Psoas muscle (tissue), 8 donors: ENCODE data around the gene ADGRD2. TPM values are rescaled to one million over a fixed set of nuclear protein-coding genes. Genes with fewer than 3 reads are reported as not detected.

ENCODE experiments used
- ATAC-seq, 4 donors: fragments of 200-7000 bp; cut with Tn5 transposase; one replicate each; pipeline ENCODE4 v1.9.1; 2020; ENCODE audit warnings: moderate library complexity in 3 of 4, mild to moderate bottlenecking in 2 of 4
- DNase-seq, 2 donors: peaks; one replicate each; pipeline ENCODE4 v3.0.0-alpha.2; 2020
- H3K27ac ChIP-seq: fragments of 200-600 bp; one replicate; pipeline ENCODE4 v1.8.0; 2022
- H3K27me3 ChIP-seq, 3 donors: fragments of 200-600 bp in 1 of 3; one replicate each; pipeline versions ENCODE4 v1.6.1 to v1.8.0; 2013 to 2022; ENCODE audit warnings: low read length in 2 of 3, mild to moderate bottlenecking in 2 of 3, moderate library complexity in 1 of 3; ENCODE audit not compliant: insufficient read depth in 3 of 3
- H3K36me3 ChIP-seq, 2 donors: fragments of 200-600 bp in 1 of 2; one replicate each; pipeline versions ENCODE4 v1.6.1 to v1.8.0; 2013 to 2022; ENCODE audit warnings: low read depth in 1 of 2, mild to moderate bottlenecking in 1 of 2, moderate library complexity in 1 of 2; ENCODE audit not compliant: insufficient read depth in 1 of 2
- H3K4me1 ChIP-seq: fragments of 200-600 bp; one replicate; pipeline ENCODE4 v1.8.0; 2022
- H3K4me3 ChIP-seq: fragments of 200-600 bp; one replicate; pipeline ENCODE4 v1.8.0; 2022; ENCODE audit warnings: mild to moderate bottlenecking
- H3K9me3 ChIP-seq: fragments of 200-600 bp; one replicate; pipeline ENCODE4 v1.8.0; 2022
- CTCF ChIP-seq: fragments of 200-600 bp; IDR thresholded peaks from one replicate; pipeline ENCODE4 v1.8.0; 2022; ENCODE audit warnings: antibody characterized with exemption
- WGBS, 3 donors: extraction: QIAGEN DNeasy Blood & Tissue Kit; methylation state at CpG; one replicate each; pipeline versions ENCODE4 v1.1.6 to v1.1.7; 2013; 5-methylcytosine and 5-hydroxymethylcytosine counted together
- intact Hi-C, 2 donors: fragments of 100-400 bp; cut with DNase I; formaldehyde crosslinking; loops; one replicate each; pipeline versions ENCODE4 v1.11.0 to v1.14.2; 2022
- polyA plus RNA-seq, 3 donors: library from polyadenylated mRNA; stranded (reverse); fragments of 200-250 nt; gene quantifications; one replicate each; pipeline ENCODE4 v1.2.3, GENCODE V29; 2013
- total RNA-seq, 4 donors: library from RNA; stranded (reverse); fragmentation: NEBNext Ultra II Directional in 2 of 4; extraction: Animal tissue kit (Norgen Biotek cat#: 25700) in 2 of 4; gene quantifications; one replicate each; pipeline versions ENCODE4 v1.2.1 to v1.2.4, GENCODE V29; 2021 to 2023
- donor health status: healthy with polysubstance abuse.
- donor health status: DM: no; HTN: no; CAD: no; lungs with moderate emphysema.
- donor health status: Bipolar disorder and iron deficiency.
- donor health status: healthy.
- donor health status: DM: yes; HTN: yes; CAD: no.
- donor health status: DM: no; HTN: no; CAD: no.
- donor health status: DM: no; HTN: no; CAD: no.
- donor health status: DM: yes; HTN: yes; CAD: no.

The ADGRD2 gene
- total and polyA plus RNA-seq, 7 donors = not detected

- Histone ChIP-seq H3K27me3 (peaks cover 0 to 78% (median 31%) of the 10 kb centered on the region in 3 donors), H3K27ac (no peak overlapping the region), H3K9me3 (no peaks in the 10 kb centered on the region), H3K36me3 (no peaks in the 10 kb centered on the region), H3K4me1 (no peaks in the 10 kb centered on the region), H3K4me3 (no peak overlapping the region)
- intact Hi-C loops = no loop called here
- DNase-seq = peak in 1 of 2 donors; percentile 15
- 30 to 49% (median 33%) methylated on average over 6 to 7 of the region's 7 CpGs for WGBS, 3 donors
- ATAC-seq = no peak
- no peak for TF ChIP-seq CTCF
These were observed 30.4 kb downstream of the ADGRD2 start for GRCh38 chr9:124480621-124480981.

GRCh38 chr9:124481115-124481514 is 30.9 kb downstream of the ADGRD2 start:
- Histone ChIP-seq H3K4me1 (no peaks in the 10 kb centered on the region), H3K27ac (no peak overlapping the region), H3K4me3 (no peak overlapping the region), H3K27me3 (peaks cover 0 to 78% (median 31%) of the 10 kb centered on the region in 3 donors), H3K36me3 (no peaks in the 10 kb centered on the region), H3K9me3 (no peaks in the 10 kb centered on the region)
- ATAC-seq (no peak), DNase-seq (peak in 1 of 2 donors; percentile 36)
- 65 to 75% (median 71%) methylated on average over 16 to 17 of the region's 17 CpGs for WGBS, 3 donors
- no peak for TF ChIP-seq CTCF
- intact Hi-C loops = no loop called here

- 32 to 45% (median 36%) methylated on average over 16 to 26 of the region's 26 CpGs for WGBS, 3 donors
- ATAC-seq (no peak), DNase-seq (peak in 1 of 2 donors; percentile 30)
- peaks cover 0 to 78% (median 21%) of the 10 kb centered on the region in 3 donors for H3K27me3 ChIP-seq
- H3K36me3 ChIP-seq = no peaks in the 10 kb centered on the region
- H3K9me3 ChIP-seq = no peaks in the 10 kb centered on the region
- no peak overlapping the region for H3K27ac ChIP-seq
- intact Hi-C loops = no loop called here
- no peaks in the 10 kb centered on the region for H3K4me1 ChIP-seq
- H3K4me3 ChIP-seq = no peak overlapping the region
- no peak for TF ChIP-seq CTCF
These were observed 32.3 kb downstream of the ADGRD2 start for GRCh38 chr9:124482431-124483031.

- no peak for ATAC-seq
- Histone ChIP-seq H3K36me3 (no peaks in the 10 kb centered on the region), H3K9me3 (no peaks in the 10 kb centered on the region), H3K4me1 (no peaks in the 10 kb centered on the region), H3K27ac (no peak overlapping the region), H3K27me3 (peaks cover 0 to 73% (median 19%) of the 10 kb centered on the region in 3 donors), H3K4me3 (no peak overlapping the region)
- no peak for TF ChIP-seq CTCF
- DNase-seq = peak in 1 of 2 donors; percentile 15
- WGBS, 3 donors = 94 to 95% (median 95%) methylated on average over 9 of the region's 9 CpGs
- intact Hi-C loops = no loop called here
These were observed 33.2 kb downstream of the ADGRD2 start for GRCh38 chr9:124483481-124483880.

GRCh38 chr9:124485201-124485600 is 35.0 kb downstream of the ADGRD2 start:
- no peaks in the 10 kb centered on the region for H3K9me3 ChIP-seq
- no peaks in the 10 kb centered on the region for H3K4me1 ChIP-seq
- DNase-seq (no peak), ATAC-seq (no peak)
- TF ChIP-seq CTCF = no peak
- no peaks in the 10 kb centered on the region for H3K36me3 ChIP-seq
- 38 to 43% (median 42%) methylated on average over 12 to 13 of the region's 13 CpGs for WGBS, 3 donors
- intact Hi-C loops = no loop called here
- no peak overlapping the region for H3K4me3 ChIP-seq
- H3K27ac ChIP-seq = no peak overlapping the region
- peaks cover 0 to 64% (median 17%) of the 10 kb centered on the region in 3 donors for H3K27me3 ChIP-seq
